ENCODE measurements around the gene TRMT2A.

DNA sequence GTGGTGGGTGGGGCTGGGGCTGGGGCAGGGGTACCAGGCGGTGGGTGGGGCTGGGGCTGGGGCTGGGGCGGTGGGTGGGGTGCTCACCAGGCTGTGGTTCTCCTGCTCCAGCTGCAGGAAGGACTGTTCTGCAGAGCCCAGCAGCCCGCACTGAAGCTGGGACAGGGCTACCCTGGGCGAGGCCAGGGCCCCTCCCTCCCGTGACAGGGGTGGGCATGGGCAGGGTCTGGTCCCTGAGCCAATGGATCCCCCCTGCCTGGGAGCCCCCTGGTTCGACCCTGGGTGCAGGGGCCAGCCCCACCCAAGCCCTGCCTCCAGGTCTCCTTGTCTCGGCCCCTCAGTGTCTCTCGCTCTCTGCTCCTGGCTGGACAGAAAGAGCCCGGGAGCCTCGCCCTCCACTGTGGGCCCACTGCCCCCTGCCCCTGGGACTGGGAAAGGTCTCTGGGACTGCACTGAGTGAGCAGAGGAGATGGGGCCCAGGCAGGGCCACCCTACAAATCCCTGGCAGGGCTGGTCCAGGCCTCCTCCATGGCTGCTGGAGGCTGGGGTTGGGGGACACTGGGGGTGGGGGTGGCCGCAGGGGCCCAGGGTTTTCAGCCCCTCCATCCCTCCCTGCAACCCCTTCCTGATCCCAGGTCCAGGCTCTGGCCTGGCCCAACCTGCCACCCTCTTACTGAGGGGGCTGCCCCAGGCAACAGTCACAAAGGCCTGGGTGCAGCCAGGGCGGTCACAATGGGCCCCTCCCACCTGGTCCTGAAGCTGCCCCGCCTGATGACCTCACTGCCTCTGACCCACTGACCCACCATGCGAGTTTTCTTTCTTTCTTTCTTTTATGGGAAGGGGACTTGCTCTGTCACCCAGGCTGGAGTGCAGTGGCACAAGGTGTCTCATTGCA is 33.6 kb upstream of the TRMT2A start, which contains the start of gene CCDC188:
- TF ChIP-seq, protein P1, sequence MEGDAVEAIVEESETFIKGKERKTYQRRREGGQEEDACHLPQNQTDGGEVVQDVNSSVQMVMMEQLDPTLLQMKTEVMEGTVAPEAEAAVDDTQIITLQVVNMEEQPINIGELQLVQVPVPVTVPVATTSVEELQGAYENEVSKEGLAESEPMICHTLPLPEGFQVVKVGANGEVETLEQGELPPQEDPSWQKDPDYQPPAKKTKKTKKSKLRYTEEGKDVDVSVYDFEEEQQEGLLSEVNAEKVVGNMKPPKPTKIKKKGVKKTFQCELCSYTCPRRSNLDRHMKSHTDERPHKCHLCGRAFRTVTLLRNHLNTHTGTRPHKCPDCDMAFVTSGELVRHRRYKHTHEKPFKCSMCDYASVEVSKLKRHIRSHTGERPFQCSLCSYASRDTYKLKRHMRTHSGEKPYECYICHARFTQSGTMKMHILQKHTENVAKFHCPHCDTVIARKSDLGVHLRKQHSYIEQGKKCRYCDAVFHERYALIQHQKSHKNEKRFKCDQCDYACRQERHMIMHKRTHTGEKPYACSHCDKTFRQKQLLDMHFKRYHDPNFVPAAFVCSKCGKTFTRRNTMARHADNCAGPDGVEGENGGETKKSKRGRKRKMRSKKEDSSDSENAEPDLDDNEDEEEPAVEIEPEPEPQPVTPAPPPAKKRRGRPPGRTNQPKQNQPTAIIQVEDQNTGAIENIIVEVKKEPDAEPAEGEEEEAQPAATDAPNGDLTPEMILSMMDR (IDR thresholded peaks at IDR 0.05 in 4 of 5, conservative IDR thresholded peaks at IDR 0.05 in 1 of 5), result no peak
- no peak for TF ChIP-seq POLR2A (IDR thresholded peaks at IDR 0.05)
